Astrocyte (in vitro differentiated cells and primary cell): ENCODE results near the gene LYPD3. TPM values are rescaled to one million over a fixed set of nuclear protein-coding genes. Genes with fewer than 3 reads are reported as not detected.

ENCODE experiments used
- DNase-seq: peaks from one replicate; pipeline ENCODE4 v3.0.0-alpha.2; 2010; ENCODE audit warnings: low read depth
- FAIRE-seq: peaks from 2 replicates; lab custom pipeline; 2011; peaks lifted over from hg19 to GRCh38; lab: Jason Lieb, UNC
- H2AFZ ChIP-seq: 2 replicates; pipeline ENCODE4 v1.6.0; 2012; ENCODE audit warnings: low read depth, low read length, inconsistent platforms
- H3K27ac ChIP-seq: 2 replicates; pipeline ENCODE4 v1.5.1; 2011; ENCODE audit warnings: low read depth, low read length, inconsistent platforms
- H3K27me3 ChIP-seq: 2 replicates; pipeline ENCODE4 v1.6.0; 2011; ENCODE audit warnings: low read length, inconsistent platforms; ENCODE audit not compliant: insufficient read depth
- H3K36me3 ChIP-seq: 2 replicates; pipeline ENCODE4 v1.5.1; 2011; ENCODE audit warnings: low read length, inconsistent platforms; ENCODE audit not compliant: insufficient read depth
- H3K4me1 ChIP-seq: 2 replicates; pipeline ENCODE4 v1.5.1; 2011; ENCODE audit warnings: low read length, inconsistent platforms; ENCODE audit not compliant: insufficient read depth
- H3K4me2 ChIP-seq: 2 replicates; pipeline ENCODE4 v1.6.0; 2012; ENCODE audit warnings: low read length, inconsistent platforms
- H3K4me3 ChIP-seq: 2 replicates; pipeline ENCODE4 v1.5.1; 2011; ENCODE audit warnings: low read depth, mild to moderate bottlenecking, low read length, inconsistent platforms; ENCODE audit not compliant: insufficient read depth
- H3K79me2 ChIP-seq: 2 replicates; pipeline ENCODE4 v1.6.0; 2012; ENCODE audit warnings: mild to moderate bottlenecking, low read length, inconsistent platforms; ENCODE audit not compliant: insufficient read depth
- H3K9ac ChIP-seq: 2 replicates; pipeline ENCODE4 v1.6.0; 2012; ENCODE audit warnings: mild to moderate bottlenecking, low read length, inconsistent platforms
- H3K9me3 ChIP-seq: 2 replicates; pipeline ENCODE4 v1.5.1; 2012; ENCODE audit warnings: low read depth, mild to moderate bottlenecking, low read length, inconsistent platforms; ENCODE audit not compliant: insufficient read depth
- H4K20me1 ChIP-seq: 2 replicates; pipeline ENCODE4 v1.6.0; 2012; ENCODE audit warnings: low read length, inconsistent platforms; ENCODE audit not compliant: insufficient read depth
- H3K27ac Mint-ChIP-seq: one replicate; pipeline ENCODE4 v1.8.0; 2021; ENCODE audit warnings: mild to moderate bottlenecking, mixed read lengths; ENCODE audit not compliant: unreplicated experiment
- H3K27me3 Mint-ChIP-seq: one replicate; pipeline ENCODE4 v1.8.0; 2021; ENCODE audit warnings: low read depth, mixed read lengths; ENCODE audit not compliant: unreplicated experiment
- H3K36me3 Mint-ChIP-seq: one replicate; pipeline ENCODE4 v1.8.0; 2021; ENCODE audit warnings: low read depth, mixed read lengths; ENCODE audit not compliant: unreplicated experiment
- H3K4me1 Mint-ChIP-seq: one replicate; pipeline ENCODE4 v1.8.0; 2021; ENCODE audit warnings: low read depth, mixed read lengths; ENCODE audit not compliant: unreplicated experiment
- H3K4me3 Mint-ChIP-seq: one replicate; pipeline ENCODE4 v1.8.0; 2021; ENCODE audit warnings: mild to moderate bottlenecking, moderate library complexity, mixed read lengths; ENCODE audit not compliant: unreplicated experiment
- H3K9me3 Mint-ChIP-seq: one replicate; pipeline ENCODE4 v1.8.0; 2021; ENCODE audit warnings: mild to moderate bottlenecking, mixed read lengths; ENCODE audit not compliant: unreplicated experiment
- EZH2 ChIP-seq: IDR thresholded peaks from 2 replicates; pipeline ENCODE4 v1.6.1; 2012; ENCODE audit warnings: mild to moderate bottlenecking, low read length, inconsistent platforms; ENCODE audit not compliant: insufficient read depth
- total RNA-seq: library from RNA; stranded (reverse); gene quantifications from 2 replicates; pipeline ENCODE4 v1.2.1, GENCODE V29; 2021
- TF ChIP-seq, protein P1 (sequence below): IDR thresholded peaks from 2 replicates; pipeline ENCODE4 v1.5.1; 2011; ENCODE audit warnings: low read depth, mild to moderate bottlenecking, inconsistent platforms, low read length, moderate library complexity; ENCODE audit not compliant: insufficient read depth

The LYPD3 gene
- total RNA-seq, 1 donor from 2014 or later = 0.54 TPM

DNA sequence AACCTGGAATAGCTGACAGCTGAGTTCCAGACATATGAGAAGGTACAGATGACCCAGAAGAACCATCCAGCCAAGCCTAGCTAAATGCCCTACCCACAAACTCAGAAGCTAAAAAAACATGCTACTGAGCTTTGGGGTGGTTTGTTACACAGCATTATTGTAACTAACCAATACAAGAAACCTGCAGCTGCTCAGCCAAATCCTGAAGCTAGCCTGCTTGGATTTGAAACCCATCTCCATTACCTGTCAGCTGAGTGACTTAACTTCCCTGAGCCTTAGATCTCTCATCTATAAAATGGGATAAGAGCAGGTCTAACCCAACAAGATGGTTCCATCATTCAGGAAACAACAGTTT lies 25.7 kb downstream of the LYPD3 start:
- no peaks in the 10 kb centered on the region for H3K9me3 ChIP-seq
- Mint-ChIP-seq H3K9me3 (no peaks in the 10 kb centered on the region), H3K27ac (no peak overlapping the region), H3K36me3 (no peaks in the 10 kb centered on the region), H3K4me1 (no peaks in the 10 kb centered on the region), H3K27me3 (peaks cover 14% of the 10 kb centered on the region), H3K4me3 (no peak overlapping the region)
- no peak for DNase-seq
- H3K4me2 ChIP-seq = no peak overlapping the region
- no peak overlapping the region for H3K27ac ChIP-seq
- H3K79me2 ChIP-seq = no peaks in the 10 kb centered on the region
- no peak overlapping the region for H3K9ac ChIP-seq
- TF ChIP-seq, protein P1, sequence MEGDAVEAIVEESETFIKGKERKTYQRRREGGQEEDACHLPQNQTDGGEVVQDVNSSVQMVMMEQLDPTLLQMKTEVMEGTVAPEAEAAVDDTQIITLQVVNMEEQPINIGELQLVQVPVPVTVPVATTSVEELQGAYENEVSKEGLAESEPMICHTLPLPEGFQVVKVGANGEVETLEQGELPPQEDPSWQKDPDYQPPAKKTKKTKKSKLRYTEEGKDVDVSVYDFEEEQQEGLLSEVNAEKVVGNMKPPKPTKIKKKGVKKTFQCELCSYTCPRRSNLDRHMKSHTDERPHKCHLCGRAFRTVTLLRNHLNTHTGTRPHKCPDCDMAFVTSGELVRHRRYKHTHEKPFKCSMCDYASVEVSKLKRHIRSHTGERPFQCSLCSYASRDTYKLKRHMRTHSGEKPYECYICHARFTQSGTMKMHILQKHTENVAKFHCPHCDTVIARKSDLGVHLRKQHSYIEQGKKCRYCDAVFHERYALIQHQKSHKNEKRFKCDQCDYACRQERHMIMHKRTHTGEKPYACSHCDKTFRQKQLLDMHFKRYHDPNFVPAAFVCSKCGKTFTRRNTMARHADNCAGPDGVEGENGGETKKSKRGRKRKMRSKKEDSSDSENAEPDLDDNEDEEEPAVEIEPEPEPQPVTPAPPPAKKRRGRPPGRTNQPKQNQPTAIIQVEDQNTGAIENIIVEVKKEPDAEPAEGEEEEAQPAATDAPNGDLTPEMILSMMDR = no peak
- no peak for TF ChIP-seq EZH2
- FAIRE-seq = no peak
- no peak overlapping the region for H3K4me3 ChIP-seq
- no peak overlapping the region for H2AFZ ChIP-seq
- no peaks in the 10 kb centered on the region for H3K27me3 ChIP-seq
- H3K36me3 ChIP-seq = no peaks in the 10 kb centered on the region
- no peaks in the 10 kb centered on the region for H4K20me1 ChIP-seq
- no peaks in the 10 kb centered on the region for H3K4me1 ChIP-seq

DNA sequence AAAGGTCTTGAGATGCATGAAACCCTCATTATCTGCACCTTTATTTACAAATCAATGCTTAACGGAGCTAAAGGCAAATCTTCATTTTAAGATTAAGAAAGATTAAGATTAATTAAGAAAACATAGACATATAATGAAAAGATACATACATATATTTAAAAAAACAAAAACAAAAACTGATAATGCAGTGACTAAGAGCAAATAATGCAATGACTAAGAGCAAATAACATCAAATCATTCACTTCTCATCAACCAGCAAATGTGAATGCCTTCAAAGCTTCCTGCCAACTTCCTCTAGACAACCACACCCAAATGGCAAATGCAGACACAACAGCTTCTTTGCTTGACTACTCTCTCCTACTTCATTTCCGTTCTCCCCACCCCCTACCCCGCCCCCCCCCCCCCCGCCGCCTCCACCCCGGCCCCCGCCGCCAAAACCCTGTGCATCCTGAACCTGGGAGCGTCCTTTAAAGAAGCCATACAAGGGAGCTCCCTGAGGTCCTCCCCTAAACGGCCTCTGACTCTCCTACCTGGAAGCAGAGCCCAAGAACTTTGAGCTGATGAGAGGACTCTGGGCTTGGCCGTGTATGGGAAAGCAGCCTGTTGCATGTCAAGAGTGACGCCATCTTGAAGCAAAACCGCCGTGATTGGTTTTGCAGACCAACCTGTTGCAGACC lies 26.2 kb downstream of the LYPD3 start:
- Mint-ChIP-seq H3K27me3 (peaks cover 12% of the 10 kb centered on the region), H3K9me3 (no peaks in the 10 kb centered on the region), H3K27ac (no peak overlapping the region), H3K4me3 (no peak overlapping the region), H3K36me3 (no peaks in the 10 kb centered on the region), H3K4me1 (no peaks in the 10 kb centered on the region)
- FAIRE-seq (no peak), DNase-seq (peak; percentile 16)
- Histone ChIP-seq H3K4me2 (no peak overlapping the region), H3K79me2 (no peaks in the 10 kb centered on the region), H3K27ac (no peak overlapping the region), H3K9me3 (no peaks in the 10 kb centered on the region), H2AFZ (no peak overlapping the region), H3K4me1 (no peaks in the 10 kb centered on the region), H3K9ac (no peak overlapping the region), H3K36me3 (no peaks in the 10 kb centered on the region), H4K20me1 (no peaks in the 10 kb centered on the region), H3K4me3 (no peak overlapping the region), H3K27me3 (no peaks in the 10 kb centered on the region)
- TF ChIP-seq EZH2 = no peak
- TF ChIP-seq, protein P1 = no peak

DNA sequence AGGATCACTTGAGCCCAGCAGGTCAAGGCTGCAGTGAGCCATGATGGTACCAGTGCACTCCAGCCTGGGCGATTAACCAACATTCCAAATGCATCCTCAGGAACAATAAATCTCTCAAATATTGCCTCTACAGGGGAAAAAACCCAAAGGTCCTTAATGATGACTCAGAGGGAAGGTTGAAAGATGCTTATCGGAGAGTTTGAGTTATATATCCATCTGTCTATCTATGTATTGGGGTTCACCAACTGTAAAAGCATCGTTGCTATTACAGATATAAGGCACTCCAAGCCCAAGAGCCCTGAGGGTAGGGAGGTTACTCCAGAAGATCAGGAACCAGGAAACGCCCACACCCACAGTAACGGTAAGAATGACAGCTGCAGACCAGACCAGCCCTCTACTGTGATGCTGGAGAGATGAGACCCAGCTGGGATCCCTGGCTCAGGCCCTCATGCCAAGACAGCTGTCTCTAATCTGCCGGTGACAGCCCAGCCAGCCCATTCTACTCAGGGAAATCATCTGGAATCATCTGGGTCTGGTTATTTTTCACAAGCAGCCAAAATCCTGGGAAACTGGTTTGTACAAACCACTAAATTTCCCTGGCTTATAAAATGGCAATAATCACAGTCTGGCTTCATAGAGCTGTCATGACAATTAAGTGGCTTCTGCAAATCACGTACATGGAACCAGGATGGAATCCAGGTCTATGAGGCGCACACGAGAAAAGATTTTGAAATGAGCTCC lies 26.9 kb downstream of the LYPD3 start:
- TF ChIP-seq, protein P1 = no peak
- TF ChIP-seq EZH2 = no peak
- no peaks in the 10 kb centered on the region for H3K4me1 ChIP-seq
- Mint-ChIP-seq H3K4me1 (no peaks in the 10 kb centered on the region), H3K4me3 (no peak overlapping the region), H3K27me3 (peaks cover 12% of the 10 kb centered on the region), H3K27ac (no peak overlapping the region), H3K36me3 (no peaks in the 10 kb centered on the region), H3K9me3 (no peaks in the 10 kb centered on the region)
- FAIRE-seq (no peak), DNase-seq (peak; percentile 50)
- H3K27me3 ChIP-seq = no peaks in the 10 kb centered on the region
- no peak overlapping the region for H3K27ac ChIP-seq
- no peak overlapping the region for H3K4me2 ChIP-seq
- no peaks in the 10 kb centered on the region for H3K79me2 ChIP-seq
- no peaks in the 10 kb centered on the region for H4K20me1 ChIP-seq
- H3K36me3 ChIP-seq = no peaks in the 10 kb centered on the region
- no peak overlapping the region for H2AFZ ChIP-seq
- no peak overlapping the region for H3K4me3 ChIP-seq
- no peaks in the 10 kb centered on the region for H3K9me3 ChIP-seq
- no peak overlapping the region for H3K9ac ChIP-seq
